Thoracic aorta (tissue), 2 donors: ENCODE results near the gene UHRF1. TPM values are rescaled to one million over a fixed set of nuclear protein-coding genes. Genes with fewer than 3 reads are reported as not detected.

Source experiments
- ATAC-seq: fragments of 150-250 bp; one replicate; pipeline ENCODE4 v1.8.0; 2017; ENCODE audit warnings: low read depth; ENCODE audit not compliant: insufficient number of reproducible peaks, low FRiP score
- DNase-seq: peaks from one replicate; pipeline ENCODE4 v3.0.0-alpha.2; 2020; ENCODE audit warnings: low spot score
- H3K27ac ChIP-seq, 2 donors: fragments of 200-600 bp; sonication (generic); 1 replicate in 1 of 2; 2 replicates in 1 of 2; pipeline ENCODE4 v1.5.1; 2016; ENCODE audit warnings: mild to moderate bottlenecking in 2 of 2, moderate library complexity in 2 of 2
- H3K27me3 ChIP-seq: fragments of 200-600 bp; sonication (generic); replicated peaks from 2 replicates; pipeline ENCODE4 v1.6.0; 2016; ENCODE audit warnings: mild to moderate bottlenecking; ENCODE audit not compliant: insufficient read depth
- H3K36me3 ChIP-seq: fragments of 200-600 bp; sonication (generic); one replicate; pipeline ENCODE4 v1.5.1; 2016
- H3K4me1 ChIP-seq, 2 donors: fragments of 200-600 bp; sonication (generic); 1 replicate in 1 of 2; 2 replicates in 1 of 2; pipeline versions ENCODE4 v1.5.1 to v1.6.0; 2016; ENCODE audit warnings: low read depth in 2 of 2, mild to moderate bottlenecking in 1 of 2; ENCODE audit not compliant: control insufficient read depth in 1 of 2
- H3K4me3 ChIP-seq: fragments of 200-600 bp; sonication (generic); 2 replicates; pipeline ENCODE4 v1.5.1; 2016; ENCODE audit warnings: mild to moderate bottlenecking
- H3K9me3 ChIP-seq: fragments of 200-600 bp; sonication (generic); 2 replicates; pipeline ENCODE4 v1.5.1; 2016
- CTCF ChIP-seq: fragments of 200-600 bp; sonication (generic); IDR thresholded peaks from one replicate; pipeline ENCODE4 v1.5.1; 2019; ENCODE audit warnings: antibody characterized with exemption
- total RNA-seq, 2 donors: library from RNA; depleted of rRNA; stranded (reverse); fragments of >200 nt; gene quantifications; one replicate each; pipeline versions ENCODE4 v1.1.0 to v1.2.3, GENCODE V29; 2016

Gene UHRF1
- total RNA-seq, 2 donors from 2014 or later: 1.6 to 2.2 TPM

- DNase-seq: no peak
- Histone ChIP-seq H3K4me3 (no peak within 1 kb of the TSS), H3K27me3 (no peaks in the 10 kb centered on the region), H3K4me1 (no peaks in the 10 kb centered on the region), H3K27ac (no peak within 1 kb of the TSS), H3K9me3 (no peaks in the 10 kb centered on the region), H3K36me3 (no peaks in the 10 kb centered on the region)
- TF ChIP-seq CTCF: no peak
- no peak for ATAC-seq
Observed at GRCh38 chr19:4902796-4903195, 6.5 kb upstream of the UHRF1 start, which contains the start of gene ARRDC5. Gene ARRDC5 (minus strand): TSS chr19:4902896. CDS start chr19:4902825, 71 bp downstream.

GRCh38 chr19:4904481-4904880 lies 4.8 kb upstream of the UHRF1 start:
- ATAC-seq: no peak
- no peaks in the 10 kb centered on the region for H3K9me3 ChIP-seq
- H3K36me3 ChIP-seq: no peaks in the 10 kb centered on the region

DNA sequence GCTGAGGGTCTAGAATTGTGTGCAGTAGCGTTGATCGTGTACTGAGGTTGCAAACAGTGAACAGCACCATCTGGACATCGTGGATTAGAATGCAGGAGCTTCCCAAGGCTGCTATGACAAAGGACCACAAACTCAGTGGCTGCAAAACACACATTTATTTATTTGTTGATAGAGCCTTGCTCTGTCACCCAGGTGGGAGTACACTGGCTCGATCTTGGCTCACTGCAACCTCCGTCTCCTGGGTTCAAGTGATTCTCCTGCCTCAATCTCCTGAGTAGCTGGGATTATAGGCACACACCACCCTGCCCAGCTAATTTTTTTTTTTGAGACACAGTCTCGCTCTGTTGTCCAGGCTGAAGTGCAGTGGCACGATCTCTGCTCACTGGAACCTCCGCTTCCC lies 2.3 kb upstream of the UHRF1 start:
- Histone ChIP-seq H3K4me1 (peaks cover 8 to 27% of the 10 kb centered on the region in 2 donors), H3K4me3 (no peak overlapping the region), H3K9me3 (no peaks in the 10 kb centered on the region), H3K27ac (no peak overlapping the region), H3K27me3 (no peaks in the 10 kb centered on the region), H3K36me3 (no peaks in the 10 kb centered on the region)
- TF ChIP-seq CTCF: no peak
- DNase-seq (no peak), ATAC-seq (no peak)

More at GRCh38 chr19:4904481-4904880, 4.8 kb upstream of the UHRF1 start:
- H3K27me3 ChIP-seq: no peaks in the 10 kb centered on the region
- H3K4me3 ChIP-seq: no peak overlapping the region
- no peak for TF ChIP-seq CTCF
- peaks cover 0 to 6% of the 10 kb centered on the region in 2 donors for H3K4me1 ChIP-seq
- no peak for DNase-seq
- no peak overlapping the region for H3K27ac ChIP-seq

GRCh38 chr19:4908360-4908759 lies 941 bp upstream of the UHRF1 start:
- Histone ChIP-seq H3K36me3 (no peaks in the 10 kb centered on the region), H3K4me1 (peaks cover 8 to 31% of the 10 kb centered on the region in 2 donors), H3K9me3 (no peaks in the 10 kb centered on the region), H3K27ac (no peak overlapping the region), H3K4me3 (no peak overlapping the region), H3K27me3 (no peaks in the 10 kb centered on the region)
- DNase-seq: no peak
- no peak for ATAC-seq
- TF ChIP-seq CTCF: no peak

GRCh38 chr19:4908781-4909155 lies 533 bp upstream of the UHRF1 start:
- H3K9me3 ChIP-seq: no peaks in the 10 kb centered on the region
- no peak overlapping the region for H3K27ac ChIP-seq
- H3K36me3 ChIP-seq: no peaks in the 10 kb centered on the region
- H3K4me1 ChIP-seq: peaks cover 8 to 31% of the 10 kb centered on the region in 2 donors
- ATAC-seq (no peak), DNase-seq (no peak)
- no peak for TF ChIP-seq CTCF
- H3K27me3 ChIP-seq: no peaks in the 10 kb centered on the region
- H3K4me3 ChIP-seq: no peak overlapping the region
